A673 (cell line): ENCODE data around the gene HP. TPM values are rescaled to one million over a fixed set of nuclear protein-coding genes. Genes with fewer than 3 reads are reported as not detected.

ENCODE experiments used
- BruUV-seq: library from RNA; stranded (reverse); fragments of 400-500 nt; replicated peaks from 2 replicates; lab custom pipeline; 2021; lab: Mats Ljungman, UMichigan
- CTCF ChIA-PET: fragments of 300-600 bp; sonication (Branson Sonifier 250); formaldehyde crosslinking; loops from one replicate; lab custom pipeline; 2022; ENCODE audit warnings: antibody characterized with exemption; lab: Charles Lee
- POLR2A ChIA-PET: fragments of 300-600 bp; sonication (Branson Sonifier 250); formaldehyde crosslinking; loops from one replicate; lab custom pipeline; 2022; ENCODE audit warnings: antibody characterized with exemption; ENCODE audit not compliant: low non-redundant PET; lab: Charles Lee
- DNase-seq: peaks from one replicate; pipeline ENCODE4 v3.0.0-alpha.2; 2015; ENCODE audit warnings: low spot score
- H3K27ac ChIP-seq: fragments of 200-600 bp; sonication (generic); 2 replicates; pipeline ENCODE4 v1.5.1; 2016; ENCODE audit warnings: mixed run types, low read depth, mild to moderate bottlenecking, mixed read lengths, antibody characterized with exemption, low read length; ENCODE audit not compliant: poor library complexity, severe bottlenecking
- H3K27me3 ChIP-seq: fragments of 200-600 bp; sonication (generic); replicated peaks from 2 replicates; pipeline ENCODE4 v1.6.1; 2017; ENCODE audit warnings: mixed run types, low read depth, mild to moderate bottlenecking, mixed read lengths, antibody characterized with exemption, low read length; ENCODE audit not compliant: insufficient read depth, poor library complexity
- H3K36me3 ChIP-seq: fragments of 200-600 bp; sonication (generic); 2 replicates; pipeline ENCODE4 v1.6.1; 2016; ENCODE audit warnings: mixed run types, mild to moderate bottlenecking, mixed read lengths, antibody characterized with exemption, low read length; ENCODE audit not compliant: insufficient read depth, poor library complexity, severe bottlenecking
- H3K4me1 ChIP-seq: fragments of 200-600 bp; sonication (generic); 2 replicates; pipeline ENCODE4 v1.6.1; 2017; ENCODE audit warnings: mixed run types, mild to moderate bottlenecking, mixed read lengths, antibody characterized with exemption, low read length; ENCODE audit not compliant: insufficient read depth, poor library complexity, severe bottlenecking
- H3K4me3 ChIP-seq: fragments of 200-600 bp; sonication (generic); 2 replicates; pipeline ENCODE4 v1.5.1; 2016; ENCODE audit warnings: low read depth, mixed run types, mild to moderate bottlenecking, mixed read lengths, low read length; ENCODE audit not compliant: poor library complexity, severe bottlenecking
- H3K9me3 ChIP-seq: fragments of 200-600 bp; sonication (generic); 2 replicates; pipeline ENCODE4 v1.6.1; 2016; ENCODE audit warnings: mixed run types, low read depth, mild to moderate bottlenecking, mixed read lengths, antibody characterized with exemption, low read length; ENCODE audit not compliant: poor library complexity, severe bottlenecking
- EZH2 ChIP-seq: fragments of 200-600 bp; sonication (generic); IDR thresholded peaks from 2 replicates; pipeline ENCODE4 v1.6.1; 2017; ENCODE audit warnings: borderline replicate concordance, low read depth, mild to moderate bottlenecking, mixed read lengths, antibody characterized with exemption, low read length; ENCODE audit not compliant: poor library complexity, severe bottlenecking
- intact Hi-C: fragments of 100-400 bp; cut with micrococcal nuclease; formaldehyde crosslinking; loops from one replicate; pipeline ENCODE4 v1.10.0; 2022; ENCODE audit not compliant: unreplicated experiment
- total RNA-seq: library from RNA; stranded (reverse); gene quantifications from 2 replicates; pipeline ENCODE4 v1.2.3, GENCODE V29; 2021
- TF ChIP-seq, protein P1 (sequence below): fragments of 300-800, 200-600 bp; sonication (generic); conservative IDR thresholded peaks from 2 replicates; pipeline ENCODE4 v1.5.1; 2017; ENCODE audit warnings: low read depth, mild to moderate bottlenecking, antibody characterized with exemption, low read length, moderate library complexity, mixed read lengths

The HP gene
- total RNA-seq, 1 experiment from 2014 or later, result not detected

DNA sequence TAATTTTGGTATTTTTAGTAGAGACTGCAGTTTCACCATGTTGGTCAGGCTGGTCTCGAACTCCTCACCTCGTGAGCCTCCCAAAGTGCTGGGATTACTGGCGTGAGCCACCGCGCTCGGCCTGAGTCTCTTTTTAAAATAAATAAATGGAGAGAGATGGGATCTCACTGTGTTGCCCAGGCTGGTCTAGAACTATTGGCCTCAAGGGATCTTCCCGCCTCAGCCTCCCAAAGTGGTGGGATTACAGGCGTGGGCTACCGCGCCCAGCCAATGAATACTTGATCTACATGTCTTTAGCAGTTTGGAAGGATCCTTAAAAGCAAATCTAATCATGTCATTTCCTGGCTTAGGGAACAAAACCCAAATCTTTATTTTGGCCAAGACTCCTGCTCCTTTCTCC lies 44.5 kb upstream of the HP start:
- peak overlapping the region; percentile 73 for H3K4me3 ChIP-seq
- TF ChIP-seq, protein P1, sequence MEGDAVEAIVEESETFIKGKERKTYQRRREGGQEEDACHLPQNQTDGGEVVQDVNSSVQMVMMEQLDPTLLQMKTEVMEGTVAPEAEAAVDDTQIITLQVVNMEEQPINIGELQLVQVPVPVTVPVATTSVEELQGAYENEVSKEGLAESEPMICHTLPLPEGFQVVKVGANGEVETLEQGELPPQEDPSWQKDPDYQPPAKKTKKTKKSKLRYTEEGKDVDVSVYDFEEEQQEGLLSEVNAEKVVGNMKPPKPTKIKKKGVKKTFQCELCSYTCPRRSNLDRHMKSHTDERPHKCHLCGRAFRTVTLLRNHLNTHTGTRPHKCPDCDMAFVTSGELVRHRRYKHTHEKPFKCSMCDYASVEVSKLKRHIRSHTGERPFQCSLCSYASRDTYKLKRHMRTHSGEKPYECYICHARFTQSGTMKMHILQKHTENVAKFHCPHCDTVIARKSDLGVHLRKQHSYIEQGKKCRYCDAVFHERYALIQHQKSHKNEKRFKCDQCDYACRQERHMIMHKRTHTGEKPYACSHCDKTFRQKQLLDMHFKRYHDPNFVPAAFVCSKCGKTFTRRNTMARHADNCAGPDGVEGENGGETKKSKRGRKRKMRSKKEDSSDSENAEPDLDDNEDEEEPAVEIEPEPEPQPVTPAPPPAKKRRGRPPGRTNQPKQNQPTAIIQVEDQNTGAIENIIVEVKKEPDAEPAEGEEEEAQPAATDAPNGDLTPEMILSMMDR, result no peak
- no peak for TF ChIP-seq EZH2
- intact Hi-C loops, result no loop called here
- H3K4me1 ChIP-seq, result peaks cover 14% of the 10 kb centered on the region
- no TSS peak for BruUV-seq
- ChIA-PET CTCF (no interaction called here), POLR2A (no interaction called here)
- H3K9me3 ChIP-seq, result no peaks in the 10 kb centered on the region
- no peak for DNase-seq
- H3K27ac ChIP-seq, result no peak overlapping the region
- H3K36me3 ChIP-seq, result no peaks in the 10 kb centered on the region
- no peaks in the 10 kb centered on the region for H3K27me3 ChIP-seq

DNA sequence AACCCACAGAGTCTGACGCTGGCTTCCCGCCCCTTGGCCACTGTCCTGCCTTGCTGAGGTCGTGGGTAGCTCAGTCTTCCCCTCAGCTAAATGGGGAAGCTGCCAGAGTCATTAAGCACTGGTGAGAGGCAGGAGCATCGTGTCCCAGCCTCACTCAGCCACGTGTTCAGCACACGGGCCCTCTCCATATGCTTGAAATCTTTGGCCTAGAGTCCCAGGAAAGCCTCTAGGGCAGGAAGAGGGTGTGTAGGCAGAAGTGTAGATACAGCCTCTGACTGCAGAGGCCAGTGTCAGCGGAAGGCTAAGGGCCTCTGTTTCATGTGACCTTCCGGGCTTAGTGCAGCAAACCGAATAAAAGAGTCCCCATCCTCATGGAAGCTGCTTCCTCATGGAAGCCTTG lies 41.7 kb upstream of the HP start:
- Histone ChIP-seq H3K27me3 (no peaks in the 10 kb centered on the region), H3K9me3 (no peaks in the 10 kb centered on the region), H3K36me3 (no peaks in the 10 kb centered on the region), H3K27ac (no peak overlapping the region), H3K4me3 (no peak overlapping the region), H3K4me1 (peaks cover 14% of the 10 kb centered on the region)
- no peak for DNase-seq
- CTCF ChIA-PET, result no interaction called here
- TF ChIP-seq EZH2, result no peak
- TF ChIP-seq, protein P1, result no peak
- no TSS peak for BruUV-seq
- intact Hi-C loops, result no loop called here
- POLR2A ChIA-PET, result no interaction called here

DNA sequence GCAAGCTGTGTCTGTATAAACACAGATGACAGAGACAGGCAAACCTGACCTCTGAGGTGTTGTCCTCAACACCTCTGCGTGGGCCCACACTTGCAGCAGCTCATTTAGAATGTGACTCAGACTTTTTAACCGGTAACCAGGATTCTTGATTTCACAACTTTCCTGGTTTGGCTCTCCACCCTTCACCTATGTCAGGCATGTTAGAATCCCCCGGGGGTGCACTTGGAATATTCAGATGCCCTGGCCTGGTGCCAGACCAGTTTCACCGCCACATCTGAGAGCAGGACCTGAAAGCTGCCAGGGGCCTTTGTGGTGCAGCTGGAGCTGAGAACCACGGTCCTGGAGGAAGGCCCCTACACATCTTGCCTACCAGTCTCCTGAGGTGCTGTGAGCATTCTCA lies 40.9 kb upstream of the HP start:
- ChIA-PET CTCF (no interaction called here), POLR2A (no interaction called here)
- Histone ChIP-seq H3K4me1 (peaks cover 14% of the 10 kb centered on the region), H3K27ac (no peak overlapping the region), H3K27me3 (no peaks in the 10 kb centered on the region), H3K9me3 (no peaks in the 10 kb centered on the region), H3K4me3 (no peak overlapping the region), H3K36me3 (no peaks in the 10 kb centered on the region)
- TF ChIP-seq EZH2, result no peak
- TF ChIP-seq, protein P1, result no peak
- intact Hi-C loops, result no loop called here
- BruUV-seq, result no TSS peak
- peak; percentile 16 for DNase-seq
